GM18505 (cell line): ENCODE results near the gene MYL12B.
"Not testable (repeated sequence)": the region's sequence is repeated elsewhere in the genome, so short reads cannot be mapped to it uniquely, and the experiment has no call there.

Experiments
- ATAC-seq: cut with Tn5 transposase; IDR thresholded peaks from one replicate; pipeline ENCODE4 v1.9.1; 2021; ENCODE audit not compliant: unreplicated experiment
- POLR2A ChIP-seq: IDR thresholded peaks from 4 replicates; pipeline ENCODE4 v1.6.1; 2011; ENCODE audit warnings: borderline replicate concordance; ENCODE audit not compliant: insufficient read depth, insufficient read length; ENCODE audit errors: extremely low read depth

Gene MYL12B

DNA sequence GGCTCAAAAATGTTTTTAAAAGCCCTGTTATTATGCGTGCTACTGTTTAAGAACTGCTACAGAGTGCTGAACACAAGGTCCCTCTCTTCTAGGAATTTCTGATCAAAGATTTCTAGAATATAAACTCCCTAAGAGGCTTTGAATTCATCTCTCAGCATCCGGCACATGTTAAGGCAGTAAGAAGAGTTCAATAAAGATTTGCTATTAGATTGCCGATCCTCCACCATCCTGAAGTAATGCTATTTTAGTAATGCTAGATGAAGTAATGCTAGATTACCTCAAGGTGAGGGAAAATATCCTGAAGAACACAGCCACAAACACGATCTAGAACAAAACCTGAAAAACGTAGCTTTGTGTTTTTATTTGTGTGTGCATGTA lies 949 bp upstream of the MYL12B start:
- TF ChIP-seq POLR2A: no peak
- no peak for ATAC-seq

DNA sequence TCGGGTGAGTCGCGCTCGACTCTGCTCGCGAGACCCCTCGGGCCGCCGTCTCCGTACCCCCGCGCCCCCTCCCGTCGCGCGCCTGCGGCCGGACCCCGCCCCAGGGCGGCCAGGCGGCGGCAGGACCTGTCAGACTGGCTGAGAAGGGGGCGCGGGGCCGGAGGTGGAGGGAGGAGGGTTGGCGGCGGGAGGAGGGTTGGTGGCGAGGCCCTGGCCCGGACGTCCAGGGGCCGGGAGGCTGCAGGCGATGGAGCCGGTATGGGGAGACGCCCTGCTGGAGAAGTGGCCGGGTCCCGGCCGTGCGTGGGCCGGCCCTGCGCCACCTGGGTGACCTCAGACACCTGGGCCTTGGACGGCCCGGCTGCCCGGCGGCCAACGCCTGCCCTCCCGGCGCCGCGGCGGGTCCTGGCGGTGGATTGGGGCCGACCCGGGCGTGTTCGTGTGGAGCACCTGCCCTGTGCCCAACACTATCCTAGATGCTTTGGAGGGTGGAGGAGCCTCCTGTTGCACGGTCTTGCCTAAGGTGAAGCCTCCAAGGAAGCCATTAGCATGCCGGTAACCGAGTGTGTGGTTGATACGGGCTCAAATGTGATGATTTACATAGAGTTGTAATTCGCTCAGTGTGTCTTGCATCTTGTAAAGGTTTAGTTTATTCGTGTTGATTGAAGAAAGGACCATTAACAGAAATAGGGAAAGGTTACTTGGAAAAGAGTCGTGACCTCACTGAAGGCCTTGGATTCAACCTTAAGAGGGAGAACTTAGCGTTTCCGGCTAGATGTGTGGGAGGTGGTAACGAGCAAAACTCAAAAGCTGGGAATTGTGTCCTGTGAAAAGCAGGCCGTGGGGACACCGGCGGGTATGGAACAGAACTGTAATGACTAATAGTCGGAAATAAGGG lies 550 bp downstream of the MYL12B start:
- ATAC-seq: peak; percentile 46
- no peak for TF ChIP-seq POLR2A

DNA sequence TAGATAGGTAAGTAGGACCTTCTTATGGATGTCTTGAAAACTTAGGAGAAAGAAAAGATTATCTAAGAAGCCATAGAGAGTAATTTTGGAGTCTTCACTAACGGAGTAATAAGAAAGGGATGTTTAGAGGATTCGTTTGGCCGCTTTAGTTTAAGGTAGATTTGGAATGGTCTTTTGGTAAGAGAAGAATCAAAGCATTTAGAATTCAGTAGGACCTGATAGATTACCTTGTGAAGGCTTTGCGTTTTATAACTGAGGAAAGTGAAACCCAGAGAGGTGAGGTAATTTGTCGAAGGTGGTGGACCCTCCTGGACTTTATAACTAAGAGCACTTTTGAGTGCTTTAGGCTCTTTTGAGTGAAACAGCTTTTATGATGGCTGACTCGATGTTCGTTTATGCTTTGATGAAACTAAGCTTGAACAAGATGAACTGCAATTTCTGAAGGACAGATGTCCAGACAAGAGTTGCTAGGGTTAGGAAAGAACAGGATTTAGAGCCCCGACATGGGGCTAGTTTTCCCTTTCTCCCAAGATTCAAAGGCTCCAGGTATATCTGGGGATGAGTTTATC lies 1.3 kb downstream of the MYL12B start:
- no peak for TF ChIP-seq POLR2A
- no peak for ATAC-seq

DNA sequence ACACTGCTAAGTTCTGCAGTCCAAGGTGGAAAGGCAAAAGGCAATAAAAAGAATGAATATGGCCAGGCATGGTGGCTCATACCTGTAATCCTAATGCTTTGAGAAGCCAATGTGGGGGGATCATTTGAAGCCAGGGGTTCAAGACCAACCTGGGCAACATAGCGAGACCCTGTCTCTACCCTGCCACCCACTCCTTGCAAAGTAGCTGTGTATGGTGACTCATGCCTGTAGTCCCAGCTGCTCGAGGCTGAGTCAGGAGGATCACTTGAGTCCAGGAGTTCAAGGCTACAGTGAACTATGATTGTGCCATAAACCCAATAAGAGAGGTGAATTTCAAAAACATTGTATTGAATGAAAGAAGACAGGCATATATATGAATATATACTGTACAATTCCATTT lies 2.4 kb downstream of the MYL12B start:
- TF ChIP-seq POLR2A: no peak
- no peak for ATAC-seq

DNA sequence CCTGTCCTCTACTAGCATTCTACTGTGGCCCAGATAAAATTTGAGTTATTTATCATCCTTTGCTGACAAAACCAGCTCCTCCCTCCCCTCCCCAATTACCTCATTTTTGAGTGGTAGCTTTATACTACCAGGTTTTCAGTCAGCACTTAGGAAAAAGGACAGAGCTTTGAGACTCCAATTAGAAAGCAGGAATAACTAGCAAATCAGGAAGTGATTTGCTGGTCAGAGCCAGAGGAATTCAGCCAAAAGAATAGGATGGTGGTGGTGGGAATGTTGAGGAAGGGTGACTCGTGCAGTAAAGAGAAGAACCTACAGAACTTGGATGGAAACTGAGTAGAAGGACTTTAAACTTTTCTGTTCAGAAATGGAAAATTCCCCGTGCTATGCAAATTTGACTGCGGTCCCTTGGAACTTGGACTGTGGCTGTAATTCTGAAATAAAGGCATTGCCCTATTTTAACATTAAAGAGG lies 3.7 kb downstream of the MYL12B start:
- no peak for ATAC-seq
- TF ChIP-seq POLR2A: no peak

DNA sequence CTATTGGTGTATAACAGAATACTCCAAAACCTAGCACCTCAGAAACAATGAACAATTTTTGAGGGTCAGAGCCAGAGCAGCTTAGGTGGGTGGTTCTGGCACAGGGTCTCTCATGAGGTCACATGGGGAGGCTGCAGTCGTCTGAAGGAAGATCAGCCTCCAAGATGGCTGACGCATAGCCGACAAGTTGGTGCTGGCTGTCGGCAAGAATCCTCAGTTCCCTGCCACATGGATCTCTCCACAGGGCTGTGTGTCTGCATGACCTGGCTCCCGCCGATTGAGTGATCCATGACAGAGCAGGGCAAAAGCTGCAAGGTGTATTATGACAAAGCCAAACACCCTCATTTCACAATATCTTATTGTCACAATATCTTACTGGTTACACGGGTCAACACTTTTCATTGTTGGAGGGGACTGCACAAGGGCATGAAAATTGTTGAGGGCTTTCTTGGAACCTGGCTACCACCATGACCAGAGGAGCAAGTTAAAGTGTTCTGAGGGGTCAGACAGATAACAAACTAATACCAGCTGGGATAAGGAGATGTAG lies 4.2 kb downstream of the MYL12B start:
- no peak for ATAC-seq

DNA sequence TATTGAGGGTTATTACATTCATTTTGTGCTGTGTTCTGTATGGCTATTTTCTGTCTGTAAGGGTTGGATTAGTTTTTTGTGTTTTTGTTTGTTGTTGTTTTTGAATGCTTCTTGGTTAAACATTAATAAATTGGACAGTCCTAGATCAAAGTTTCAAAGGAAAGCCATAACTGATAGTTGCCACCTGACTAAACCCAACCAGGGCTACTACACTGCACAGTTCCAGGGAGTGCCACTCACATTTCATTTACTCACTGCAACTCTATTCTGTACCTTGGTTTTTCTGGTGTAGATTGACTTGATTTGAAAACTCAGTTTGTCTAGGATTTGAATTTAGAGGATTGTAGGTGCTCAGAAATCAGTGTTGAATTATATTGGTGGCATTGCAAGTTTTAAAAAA lies 6.4 kb downstream of the MYL12B start:
- ATAC-seq: no peak

More for the DNA sequence above, 4.2 kb downstream of the MYL12B start:
- no peak for TF ChIP-seq POLR2A

DNA sequence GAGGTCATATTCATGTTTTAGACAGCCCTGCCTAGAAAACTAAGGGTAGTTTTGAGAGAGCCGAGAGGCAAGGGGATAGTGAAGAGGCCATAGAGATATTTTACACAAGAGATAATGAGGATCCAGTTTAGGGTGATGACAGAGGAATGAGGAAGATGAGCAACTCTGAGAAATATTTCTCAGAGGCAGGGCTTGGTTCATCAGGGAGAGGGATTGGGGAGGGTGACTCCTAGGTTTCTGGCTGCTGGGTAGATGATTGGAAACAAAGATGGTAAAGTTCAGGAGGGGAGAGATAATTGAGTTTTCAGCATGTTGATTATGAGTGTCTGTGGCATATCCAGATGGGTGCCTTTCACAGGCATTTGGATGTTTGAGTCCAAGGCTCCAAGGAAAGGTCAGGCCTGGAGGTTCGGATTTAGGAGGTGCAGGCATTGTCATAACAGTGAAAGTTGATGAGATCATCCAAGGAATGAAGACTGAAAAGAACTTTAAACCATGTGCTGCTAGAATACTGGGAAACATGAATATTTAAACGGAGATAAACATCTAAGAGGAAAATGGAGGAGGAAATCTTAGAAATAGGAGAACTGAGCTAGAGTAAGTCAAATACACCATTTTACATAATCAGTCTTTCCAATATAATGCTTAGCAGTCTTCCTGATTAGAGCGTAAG lies 7.4 kb downstream of the MYL12B start:
- ATAC-seq: no peak

More for the DNA sequence above, 6.4 kb downstream of the MYL12B start:
- no peak for TF ChIP-seq POLR2A

DNA sequence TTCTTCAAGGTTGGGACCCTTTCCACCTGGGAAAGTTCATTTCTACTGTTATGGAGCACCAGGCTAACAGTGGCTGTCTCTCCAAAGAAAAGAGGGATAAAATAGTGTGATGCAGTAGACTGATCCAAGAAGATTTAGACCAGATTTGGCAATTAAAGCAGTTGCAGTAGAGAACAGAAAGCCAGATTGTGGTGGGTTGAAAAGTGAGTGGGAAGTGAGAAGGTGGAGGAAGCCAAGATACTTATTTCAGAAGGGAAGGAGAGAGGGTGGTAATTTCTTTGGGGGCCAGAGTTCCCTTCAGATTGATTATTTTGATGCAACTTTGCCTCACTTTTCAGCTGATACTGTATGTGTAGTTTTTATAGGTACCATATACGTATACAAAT lies 8.0 kb downstream of the MYL12B start:
- ATAC-seq: no peak
- no peak for TF ChIP-seq POLR2A

More for the DNA sequence above, 7.4 kb downstream of the MYL12B start:
- no peak for TF ChIP-seq POLR2A

DNA sequence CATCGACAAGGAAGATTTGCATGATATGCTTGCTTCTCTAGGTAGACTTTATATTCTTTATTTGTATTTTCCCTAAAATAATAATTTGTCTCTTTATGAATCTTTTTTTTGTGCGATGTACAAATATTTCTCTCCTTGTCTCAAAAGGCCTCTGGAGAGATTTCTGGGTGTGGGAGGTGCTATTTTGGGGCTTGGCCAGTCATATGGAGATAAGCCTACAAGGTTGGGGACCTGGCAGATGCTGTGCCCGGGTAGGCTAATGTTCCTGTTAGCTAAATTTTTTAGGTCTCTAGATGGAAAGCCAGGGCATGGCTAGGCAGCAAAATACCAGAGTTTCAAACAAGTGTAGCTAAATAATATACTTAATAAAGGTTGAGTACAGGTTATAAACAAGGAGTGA lies 11.1 kb downstream of the MYL12B start:
- no peak for ATAC-seq
- TF ChIP-seq POLR2A: no peak

DNA sequence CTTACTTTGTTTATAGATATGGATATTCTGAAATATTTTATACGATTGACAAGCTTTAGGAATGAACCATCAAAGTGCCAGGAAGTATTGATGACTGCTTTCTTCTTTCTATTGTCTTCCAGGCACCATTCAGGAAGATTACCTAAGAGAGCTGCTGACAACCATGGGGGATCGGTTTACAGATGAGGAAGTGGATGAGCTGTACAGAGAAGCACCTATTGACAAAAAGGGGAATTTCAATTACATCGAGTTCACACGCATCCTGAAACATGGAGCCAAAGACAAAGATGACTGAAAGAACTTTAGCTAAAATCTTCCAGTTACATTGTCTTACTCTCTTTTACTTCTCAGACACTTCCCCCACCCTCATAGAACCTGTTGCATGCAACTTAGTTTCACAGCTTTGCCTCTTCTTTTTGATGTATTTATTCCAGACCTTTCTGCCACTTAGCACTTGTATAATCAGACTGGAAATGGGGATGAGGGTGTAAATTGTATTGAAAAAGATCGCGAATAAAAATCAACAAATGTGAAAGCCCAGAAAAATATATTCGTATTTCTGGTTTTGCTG lies 15.8 kb downstream of the MYL12B start:
- ATAC-seq: not testable (repeated sequence)

DNA sequence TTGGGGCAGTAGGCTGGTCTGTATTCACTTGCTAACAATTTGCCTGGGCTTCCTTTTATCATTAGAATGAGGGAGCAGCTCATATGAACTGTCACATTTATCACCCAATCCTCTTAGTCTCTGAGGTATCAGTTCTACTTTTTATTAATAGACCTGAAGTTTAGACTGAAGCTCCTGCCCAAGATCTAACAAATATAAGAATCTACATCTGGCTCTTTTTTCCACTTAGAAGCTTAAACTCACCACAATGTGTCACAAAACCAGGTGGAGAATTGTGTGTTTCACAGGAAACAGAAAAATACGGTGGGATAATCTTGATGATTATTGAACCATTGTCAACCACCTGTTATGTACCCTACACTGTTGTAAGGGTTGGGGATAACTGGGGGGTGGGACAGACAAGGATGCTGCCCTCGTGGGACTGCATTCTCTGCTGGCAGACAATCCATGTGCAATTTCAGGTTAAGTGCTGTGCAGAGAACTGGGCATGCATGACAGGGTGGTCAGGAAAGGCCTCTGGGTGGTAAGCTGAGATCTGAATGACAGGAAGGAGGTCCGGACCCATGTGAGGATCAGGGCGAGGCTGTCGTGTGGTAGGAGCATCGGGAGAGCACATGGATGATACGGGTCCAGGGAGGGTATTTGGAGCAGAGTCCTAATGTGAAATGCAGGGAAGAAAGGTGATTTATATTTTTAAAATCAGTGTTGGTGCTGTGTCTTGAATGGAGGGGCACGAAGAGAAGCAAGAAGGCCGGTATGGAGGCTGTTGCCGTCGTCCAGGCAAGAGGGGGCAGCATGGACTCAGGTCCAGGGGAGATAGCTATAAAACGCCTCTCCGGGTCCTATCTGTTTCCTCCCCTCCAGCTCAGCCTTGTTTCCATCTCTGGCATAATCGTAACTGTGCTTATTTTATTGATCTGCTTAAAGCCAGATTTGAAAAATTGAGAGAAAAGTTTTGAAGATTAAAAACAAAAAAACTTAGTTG lies 17.6 kb downstream of the MYL12B start:
- no peak for TF ChIP-seq POLR2A
- ATAC-seq: peak; percentile 80
